ENCODE results near the gene GRIN2A. TPM values are rescaled to one million over a fixed set of nuclear protein-coding genes. Genes with fewer than 3 reads are reported as not detected.

The GRIN2A gene
- total RNA-seq, 4 donors from 2014 or later = 0.32 to 3.6 (median 2.0) TPM

GRCh38 chr16:9787717-9788116, 394.5 kb downstream of the GRIN2A start:
- intact Hi-C loops (cut with DNase I) = no loop called here
- TF ChIP-seq POLR2AphosphoS5 (IDR thresholded peaks at IDR 0.05) (no peak), POLR2A (IDR thresholded peaks at IDR 0.05; ENCODE audit: low read depth) (no peak), EP300 (IDR thresholded peaks at IDR 0.05) (no peak)
- TF ChIP-seq, protein P1, sequence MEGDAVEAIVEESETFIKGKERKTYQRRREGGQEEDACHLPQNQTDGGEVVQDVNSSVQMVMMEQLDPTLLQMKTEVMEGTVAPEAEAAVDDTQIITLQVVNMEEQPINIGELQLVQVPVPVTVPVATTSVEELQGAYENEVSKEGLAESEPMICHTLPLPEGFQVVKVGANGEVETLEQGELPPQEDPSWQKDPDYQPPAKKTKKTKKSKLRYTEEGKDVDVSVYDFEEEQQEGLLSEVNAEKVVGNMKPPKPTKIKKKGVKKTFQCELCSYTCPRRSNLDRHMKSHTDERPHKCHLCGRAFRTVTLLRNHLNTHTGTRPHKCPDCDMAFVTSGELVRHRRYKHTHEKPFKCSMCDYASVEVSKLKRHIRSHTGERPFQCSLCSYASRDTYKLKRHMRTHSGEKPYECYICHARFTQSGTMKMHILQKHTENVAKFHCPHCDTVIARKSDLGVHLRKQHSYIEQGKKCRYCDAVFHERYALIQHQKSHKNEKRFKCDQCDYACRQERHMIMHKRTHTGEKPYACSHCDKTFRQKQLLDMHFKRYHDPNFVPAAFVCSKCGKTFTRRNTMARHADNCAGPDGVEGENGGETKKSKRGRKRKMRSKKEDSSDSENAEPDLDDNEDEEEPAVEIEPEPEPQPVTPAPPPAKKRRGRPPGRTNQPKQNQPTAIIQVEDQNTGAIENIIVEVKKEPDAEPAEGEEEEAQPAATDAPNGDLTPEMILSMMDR (IDR thresholded peaks at IDR 0.05) = no peak
- H3K36me3 ChIP-seq = no peaks in the 10 kb centered on the region
- H3K27ac ChIP-seq (replicated peaks in 1 of 4) = no peak overlapping the region
- no peaks in the 10 kb centered on the region for H3K9me3 ChIP-seq
- 35% methylated on average over 5 of the region's 5 CpGs for WGBS
- no peak for DNase-seq (ENCODE audit: extremely low spot score)
- H3K4me1 ChIP-seq = peaks cover 0 to 4% (median 2%) of the 10 kb centered on the region in 4 donors
- no peak overlapping the region for H3K4me3 ChIP-seq
- no peaks in the 10 kb centered on the region for H3K27me3 ChIP-seq

DNA sequence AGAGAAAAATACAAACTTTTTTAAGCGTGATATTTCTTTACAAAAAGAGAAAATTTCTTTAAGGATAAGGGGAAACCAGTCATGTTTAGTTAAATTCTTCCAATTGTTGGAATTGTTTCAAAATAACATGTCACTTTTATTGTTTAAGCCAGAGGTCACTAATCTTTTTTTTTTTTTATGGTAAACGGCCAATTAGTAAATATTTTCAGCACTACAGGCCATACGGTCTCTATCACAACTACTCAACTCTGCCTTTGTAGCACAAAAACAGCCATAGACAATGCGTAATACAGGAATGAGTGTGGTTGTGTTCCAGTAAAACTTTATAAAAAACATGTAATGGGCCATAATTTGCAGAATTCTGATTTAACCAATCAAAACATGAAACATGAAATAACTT, 401.4 kb downstream of the GRIN2A start:
- no peak for TF ChIP-seq POLR2A (IDR thresholded peaks at IDR 0.05; ENCODE audit: low read depth)
- TF ChIP-seq, protein P1 (IDR thresholded peaks at IDR 0.05) = no peak
- TF ChIP-seq POLR2AphosphoS5 (IDR thresholded peaks at IDR 0.05) = no peak
- no peak for TF ChIP-seq EP300 (IDR thresholded peaks at IDR 0.05)
- Histone ChIP-seq H3K9me3 (no peaks in the 10 kb centered on the region), H3K4me1 (no peaks in the 10 kb centered on the region), H3K36me3 (no peaks in the 10 kb centered on the region), H3K4me3 (no peak overlapping the region), H3K27ac (replicated peaks in 1 of 4) (no peak overlapping the region), H3K27me3 (no peaks in the 10 kb centered on the region)
- no peak for DNase-seq (ENCODE audit: extremely low spot score)
- 65% methylated on average over 4 of the region's 4 CpGs for WGBS
- intact Hi-C loops (cut with DNase I) = no loop called here

- TF ChIP-seq POLR2AphosphoS5 (IDR thresholded peaks at IDR 0.05) = no peak
- no peak for TF ChIP-seq EP300 (IDR thresholded peaks at IDR 0.05)
- TF ChIP-seq POLR2A (IDR thresholded peaks at IDR 0.05; ENCODE audit: low read depth) = no peak
- TF ChIP-seq, protein P1 (IDR thresholded peaks at IDR 0.05) = no peak
- no peaks in the 10 kb centered on the region for H3K4me1 ChIP-seq
- no peak for DNase-seq (ENCODE audit: extremely low spot score)
- H3K36me3 ChIP-seq = no peaks in the 10 kb centered on the region
- 86% methylated on average over 5 of the region's 5 CpGs for WGBS
- H3K9me3 ChIP-seq = no peaks in the 10 kb centered on the region
- no peak overlapping the region for H3K27ac ChIP-seq (replicated peaks in 1 of 4)
- intact Hi-C loops (cut with DNase I) = no loop called here
- no peaks in the 10 kb centered on the region for H3K27me3 ChIP-seq
- no peak overlapping the region for H3K4me3 ChIP-seq
Observed at GRCh38 chr16:9778849-9779248, 403.4 kb downstream of the GRIN2A start.

- Histone ChIP-seq H3K36me3 (no peaks in the 10 kb centered on the region), H3K27ac (replicated peaks in 1 of 4) (no peak overlapping the region), H3K4me3 (no peak overlapping the region), H3K9me3 (no peaks in the 10 kb centered on the region), H3K4me1 (no peaks in the 10 kb centered on the region), H3K27me3 (no peaks in the 10 kb centered on the region)
- TF ChIP-seq EP300 (IDR thresholded peaks at IDR 0.05) (no peak), POLR2A (IDR thresholded peaks at IDR 0.05; ENCODE audit: low read depth) (no peak), POLR2AphosphoS5 (IDR thresholded peaks at IDR 0.05) (no peak)
- TF ChIP-seq, protein P1 (IDR thresholded peaks at IDR 0.05) = no peak
- no peak for DNase-seq (ENCODE audit: extremely low spot score)
- WGBS = 80% methylated on average over 5 of the region's 5 CpGs
- intact Hi-C loops (cut with DNase I) = no loop called here
Observed at GRCh38 chr16:9775998-9776397, 406.2 kb downstream of the GRIN2A start.

DNA sequence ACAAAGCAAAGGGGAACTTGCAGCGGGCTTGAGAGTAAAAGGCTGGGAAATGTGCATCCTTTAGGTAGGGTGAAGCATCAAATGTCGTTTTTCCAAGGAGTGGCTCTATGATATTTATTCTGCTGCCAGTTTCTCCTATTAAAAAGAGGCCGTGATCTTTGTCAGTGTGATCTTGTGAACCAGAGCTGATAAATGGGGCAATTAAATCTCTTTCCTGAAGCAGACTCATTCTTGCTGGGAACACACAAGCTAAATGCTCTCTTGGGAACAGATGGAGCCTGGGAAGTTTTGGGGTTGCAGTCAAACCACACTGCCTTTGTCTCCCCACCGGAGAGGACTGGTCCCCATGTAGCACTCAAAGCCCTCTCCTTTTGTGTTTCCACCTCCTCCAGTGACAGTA, 408.9 kb downstream of the GRIN2A start:
- intact Hi-C loops (cut with DNase I) = no loop called here
- Histone ChIP-seq H3K4me3 (no peak overlapping the region), H3K9me3 (no peaks in the 10 kb centered on the region)

More for the DNA sequence above, 408.9 kb downstream of the GRIN2A start:
- Histone ChIP-seq H3K4me1 (no peaks in the 10 kb centered on the region), H3K27ac (replicated peaks in 1 of 4) (no peak overlapping the region), H3K36me3 (peaks cover 0 to 4% (median 0%) of the 10 kb centered on the region in 4 donors), H3K27me3 (no peaks in the 10 kb centered on the region)
- no peak for DNase-seq (ENCODE audit: extremely low spot score)
- TF ChIP-seq POLR2A (IDR thresholded peaks at IDR 0.05; ENCODE audit: low read depth) = no peak
- no peak for TF ChIP-seq EP300 (IDR thresholded peaks at IDR 0.05)
- TF ChIP-seq POLR2AphosphoS5 (IDR thresholded peaks at IDR 0.05) = no peak
- TF ChIP-seq, protein P1 (IDR thresholded peaks at IDR 0.05) = no peak
- WGBS = 68% methylated on average over 4 of the region's 4 CpGs
